H1 (cell line): ENCODE data around the gene NRROS. TPM values are rescaled to one million over a fixed set of nuclear protein-coding genes. Genes with fewer than 3 reads are reported as not detected.
"Not testable (repeated sequence)": the region's sequence is repeated elsewhere in the genome, so short reads cannot be mapped to it uniquely, and the experiment has no call there.

Experiments used
- CTCF ChIA-PET: fragments of 300-600 bp; sonication (Branson Sonifier 250); formaldehyde crosslinking; loops from one replicate; lab custom pipeline; 2021; ENCODE audit not compliant: partially characterized antibody; lab: Charles Lee
- POLR2A ChIA-PET: fragments of 300-600 bp; sonication (Branson Sonifier 250); formaldehyde crosslinking; loops from one replicate; lab custom pipeline; 2021; ENCODE audit warnings: inconsistent platforms; ENCODE audit not compliant: partially characterized antibody; lab: Charles Lee
- DNase-seq, 2 experiments: peaks; one replicate each; pipeline versions ENCODE4 v3.0.0 to v3.0.0-alpha.2; 2010 to 2022; ENCODE audit warnings: low spot score in 2 of 2, low read depth in 1 of 2, mixed read lengths in 1 of 2
- FAIRE-seq: peaks from 2 replicates; lab custom pipeline; 2011; peaks lifted over from hg19 to GRCh38; lab: Jason Lieb, UNC
- H2AFZ ChIP-seq: 2 replicates; pipeline ENCODE4 v1.8.1; 2012; ENCODE audit warnings: low read length, inconsistent platforms
- H2AK5ac ChIP-seq: 2 replicates; pipeline ENCODE4 v1.6.1; 2013; ENCODE audit warnings: low read depth, low read length
- H2BK120ac ChIP-seq: replicated peaks from 2 replicates; pipeline ENCODE3; 2013; ENCODE audit warnings: low read depth, low read length, inconsistent platforms
- H2BK12ac ChIP-seq: 2 replicates; pipeline ENCODE4 v1.6.1; 2013; ENCODE audit warnings: low read depth, low read length
- H2BK15ac ChIP-seq: 2 replicates; pipeline ENCODE4 v1.6.1; 2013; ENCODE audit warnings: low read length
- H2BK20ac ChIP-seq: 2 replicates; pipeline ENCODE4 v1.6.1; 2013; ENCODE audit warnings: low read length
- H2BK5ac ChIP-seq: 2 replicates; pipeline ENCODE4 v1.6.1; 2013; ENCODE audit warnings: low read depth, low read length
- H3K14ac ChIP-seq: 2 replicates; pipeline ENCODE4 v1.6.1; 2013; ENCODE audit warnings: inconsistent platforms; ENCODE audit not compliant: insufficient read length
- H3K18ac ChIP-seq: 2 replicates; pipeline ENCODE4 v1.6.1; 2013; ENCODE audit warnings: low read length; ENCODE audit errors: extremely low read depth
- H3K23ac ChIP-seq: 2 replicates; pipeline ENCODE4 v1.6.1; 2013; ENCODE audit warnings: inconsistent platforms; ENCODE audit not compliant: insufficient read length
- H3K23me2 ChIP-seq: 2 replicates; pipeline ENCODE4 v1.6.1; 2013; ENCODE audit warnings: low read depth, low read length
- H3K27ac ChIP-seq: 2 replicates; pipeline ENCODE4 v1.6.1; 2011; ENCODE audit warnings: low read depth, low read length, inconsistent platforms
- H3K27me3 ChIP-seq, 4 experiments: replicated peaks in 1 of 4; 1 replicate in 1 of 4; 2 replicates in 3 of 4; pipeline versions ENCODE4 v1.6.1 to v1.8.1; 2011 to 2013; ENCODE audit warnings: low read length in 3 of 4, mild to moderate bottlenecking in 3 of 4, inconsistent platforms in 2 of 4, mixed read lengths in 2 of 4, moderate library complexity in 1 of 4; ENCODE audit not compliant: control insufficient read depth in 3 of 4, insufficient read depth in 3 of 4; ENCODE audit errors: extremely low read depth in 1 of 4
- H3K36me3 ChIP-seq, 4 experiments: 2 replicates each; pipeline versions ENCODE4 v1.6.1 to v1.8.1; 2011 to 2013; ENCODE audit warnings: mild to moderate bottlenecking in 4 of 4, low read length in 3 of 4, moderate library complexity in 2 of 4, control low read depth in 1 of 4, inconsistent platforms in 1 of 4; ENCODE audit not compliant: insufficient read depth in 4 of 4, control insufficient read depth in 2 of 4
- H3K4ac ChIP-seq: replicated peaks from 2 replicates; pipeline ENCODE3; 2013; ENCODE audit warnings: low read length, low read depth, mixed read lengths, inconsistent platforms; ENCODE audit not compliant: insufficient read length
- H3K4me1 ChIP-seq, 4 experiments: replicated peaks in 1 of 4; 1 replicate in 1 of 4; 2 replicates in 3 of 4; pipeline versions ENCODE4 v1.6.1 to v1.8.1; 2011 to 2013; ENCODE audit warnings: low read length in 3 of 4, inconsistent platforms in 2 of 4, mixed read lengths in 1 of 4; ENCODE audit not compliant: insufficient read depth in 4 of 4, control insufficient read depth in 3 of 4
- H3K4me2 ChIP-seq, 2 experiments: 2 replicates each; pipeline versions ENCODE4 v1.6.1 to v1.8.1; 2011 to 2013; ENCODE audit warnings: low read depth in 2 of 2, low read length in 2 of 2, control low read depth in 1 of 2, inconsistent platforms in 1 of 2, mild to moderate bottlenecking in 1 of 2; ENCODE audit not compliant: insufficient read depth in 1 of 2
- H3K4me3 ChIP-seq, 4 experiments: fragments of 200-600, 300-600 bp in 1 of 4; sonication (generic), shearing (Covaris generic), sonication (Bioruptor Twin) in 1 of 4; 2 replicates each; pipeline versions ENCODE4 v1.5.1 to v1.8.1; 2011 to 2016; ENCODE audit warnings: low read length in 4 of 4, low read depth in 3 of 4, control low read depth in 2 of 4, inconsistent platforms in 2 of 4, mild to moderate bottlenecking in 2 of 4, mixed read lengths in 1 of 4, moderate library complexity in 1 of 4; ENCODE audit not compliant: insufficient read depth in 2 of 4; ENCODE audit errors: extremely low read depth in 1 of 4
- H3K56ac ChIP-seq: replicated peaks from 2 replicates; pipeline ENCODE3; 2013; ENCODE audit warnings: low read depth, mild to moderate bottlenecking, mixed read lengths, low read length, inconsistent platforms; ENCODE audit not compliant: insufficient read length
- H3K79me1 ChIP-seq: 2 replicates; pipeline ENCODE4 v1.6.1; 2013; ENCODE audit warnings: low read depth, low read length, control low read depth
- H3K79me2 ChIP-seq, 2 experiments: 2 replicates each; pipeline versions ENCODE4 v1.6.1 to v1.8.1; 2012 to 2013; ENCODE audit warnings: low read length in 2 of 2, mild to moderate bottlenecking in 2 of 2, inconsistent platforms in 1 of 2; ENCODE audit not compliant: insufficient read depth in 2 of 2, control insufficient read depth in 1 of 2
- H3K9ac ChIP-seq, 4 experiments: replicated peaks in 1 of 4; 1 replicate in 1 of 4; 2 replicates in 3 of 4; pipeline versions ENCODE4 v1.6.1 to v1.8.1; 2011 to 2013; ENCODE audit warnings: low read depth in 3 of 4, low read length in 3 of 4, control low read depth in 2 of 4, mild to moderate bottlenecking in 2 of 4, moderate library complexity in 2 of 4, inconsistent platforms in 1 of 4; ENCODE audit errors: extremely low read depth in 1 of 4
- H3K9me3 ChIP-seq, 2 experiments: 2 replicates each; pipeline versions ENCODE4 v1.6.1 to v1.8.1; 2012 to 2013; ENCODE audit warnings: mild to moderate bottlenecking in 2 of 2, moderate library complexity in 2 of 2, control low read depth in 1 of 2, inconsistent platforms in 1 of 2, low read depth in 1 of 2, low read length in 1 of 2, mixed read lengths in 1 of 2; ENCODE audit not compliant: insufficient read depth in 2 of 2
- H4K20me1 ChIP-seq, 2 experiments: replicated peaks in 1 of 2; 2 replicates each; pipeline versions ENCODE3 to v1.8.1; 2011 to 2013; ENCODE audit warnings: inconsistent platforms in 2 of 2, low read length in 2 of 2, mild to moderate bottlenecking in 1 of 2; ENCODE audit not compliant: insufficient read depth in 2 of 2, control insufficient read depth in 1 of 2
- H4K5ac ChIP-seq: 2 replicates; pipeline ENCODE4 v1.6.1; 2013; ENCODE audit warnings: low read length, low read depth, mixed read lengths, inconsistent platforms; ENCODE audit not compliant: insufficient read length
- H4K8ac ChIP-seq: 2 replicates; pipeline ENCODE4 v1.8.0; 2013; ENCODE audit warnings: mild to moderate bottlenecking, moderate library complexity, low read length, inconsistent platforms; ENCODE audit not compliant: insufficient read depth; ENCODE audit errors: extremely low read depth
- H4K91ac ChIP-seq: replicated peaks from 2 replicates; pipeline ENCODE3; 2013; ENCODE audit warnings: low read length, mixed read lengths, inconsistent platforms; ENCODE audit not compliant: insufficient read length
- WGBS, 2 experiments: shearing (Covaris generic) in 1 of 2; methylation state at CpG; one replicate each; pipeline versions ENCODE4 v1.1.6 to v1.1.7; 2013 to 2015; ENCODE audit warnings: low lambda C conversion rate in 2 of 2, mixed read lengths in 2 of 2, inconsistent platforms in 1 of 2, low coverage in 1 of 2, missing lambda C conversion rate in 1 of 2; ENCODE audit not compliant: insufficient replicate concordance in 2 of 2, insufficient coverage in 1 of 2, insufficient read length in 1 of 2; ENCODE audit errors: extremely low coverage in 1 of 2, missing lambda C conversion rate in 1 of 2; 5-methylcytosine and 5-hydroxymethylcytosine counted together
- polyA plus RNA-seq, 7 experiments: library from polyadenylated mRNA; depleted of rRNA in 3 of 7; stranded (reverse) in 5 of 7; unstranded in 2 of 7; fragments of >200 nt in 5 of 7; fragments of 200-250 nt in 2 of 7; gene quantifications; 1 replicate in 5 of 7; 2 replicates in 1 of 7; 4 replicates in 1 of 7; pipeline versions ENCODE4 v1.2.1 to v1.2.3, GENCODE V29; 2011 to 2013; ENCODE audit warnings: missing spikeins in 2 of 7, mixed read lengths in 2 of 7
- total RNA-seq: library from RNA; stranded (reverse); fragmentation: NEBNext Ultra II Directional; extraction: Animal tissue kit (Norgen Biotek cat#: 25700); gene quantifications from 2 replicates; pipeline ENCODE4 v1.2.1, GENCODE V29; 2021

NRROS gene
- total and polyA plus RNA-seq, 2 of the 8 experiments (the other 6 are each of a cell fraction or from before 2014, with no cell fraction given), result 5.3 to 7.3 TPM

DNA sequence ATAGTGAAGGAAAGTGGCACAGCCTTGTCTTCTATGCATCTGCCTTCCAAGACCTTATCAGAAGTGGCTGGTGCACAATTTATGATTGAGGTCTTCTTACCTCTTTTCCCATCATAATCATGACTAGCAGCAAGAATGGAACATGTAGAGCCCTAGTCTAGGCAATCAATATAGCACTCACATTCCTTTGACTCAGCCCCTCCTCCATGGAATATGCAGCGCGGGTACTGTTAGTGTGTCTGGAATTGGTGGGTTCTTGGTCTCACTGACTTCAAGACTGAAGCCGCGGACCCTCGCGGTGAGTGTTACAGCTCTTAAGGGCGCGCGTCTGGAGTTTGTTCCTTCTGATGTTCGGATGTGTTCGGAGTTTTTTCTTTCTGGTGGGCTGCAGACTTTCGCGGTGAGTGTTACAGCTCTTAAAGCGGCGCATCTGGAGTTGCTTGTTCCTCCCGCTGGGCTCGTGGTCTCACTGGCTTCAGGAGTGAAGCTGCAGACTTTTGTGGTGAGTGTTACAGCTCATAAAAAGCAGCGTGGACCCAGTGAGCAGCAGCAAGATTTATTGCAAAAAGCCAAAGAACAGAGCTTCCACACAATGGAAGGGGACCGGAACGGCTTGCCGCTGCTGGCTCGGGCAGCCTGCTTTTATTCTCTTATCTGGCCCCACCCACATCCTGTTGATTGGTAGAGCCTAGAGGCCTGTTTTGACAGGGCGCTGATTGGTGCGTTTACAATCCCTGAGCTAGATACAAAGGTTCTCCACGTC, 41.3 kb upstream of the NRROS start:
- H2AFZ ChIP-seq, H2AK5ac ChIP-seq, H3K9ac ChIP-seq, H2BK20ac ChIP-seq, H3K23ac ChIP-seq, H2BK120ac ChIP-seq, H2BK5ac ChIP-seq, H3K4me3 ChIP-seq, H3K27ac ChIP-seq, H4K91ac ChIP-seq, H3K4me1 ChIP-seq, H3K14ac ChIP-seq, H2BK15ac ChIP-seq, FAIRE-seq, H3K18ac ChIP-seq, H3K36me3 ChIP-seq, H3K23me2 ChIP-seq, H4K20me1 ChIP-seq, H3K27me3 ChIP-seq, H3K4ac ChIP-seq, H3K79me1 ChIP-seq, H3K9me3 ChIP-seq, H2BK12ac ChIP-seq, H3K4me2 ChIP-seq, H4K8ac ChIP-seq, H3K56ac ChIP-seq, H3K79me2 ChIP-seq, H4K5ac ChIP-seq: not testable (repeated sequence)
- DNase-seq, result peak in 1 of 2 experiments; percentile 41
- CTCF ChIA-PET, result interaction anchor here (0.8 to 2.3 kb wide), 7 partner anchors 9 to 90 kb away, joined by 3 to 7 read pairs (median 4); no protein-coding TSS in a partner anchor
- POLR2A ChIA-PET, result interaction anchor here (1.0 to 2.2 kb wide), 5 partner anchors 10 to 143 kb away, joined by 3 to 5 read pairs (median 3); no protein-coding TSS in a partner anchor
- WGBS, 2 experiments, result 93% methylated on average over 25 of the region's 25 CpGs; no CpG with 5 or more reads in 1 of the 2 experiments
